Fibroblast of the aortic adventitia (primary cell): ENCODE measurements around the gene APBB1IP. TPM values are rescaled to one million over a fixed set of nuclear protein-coding genes. Genes with fewer than 3 reads are reported as not detected.

Source experiments
- DNase-seq: peaks from one replicate; pipeline ENCODE4 v3.0.0-alpha.2; 2010; ENCODE audit warnings: low read depth
- H3K4me3 ChIP-seq: 2 replicates; pipeline ENCODE4 v1.5.1; 2011; ENCODE audit warnings: low read depth, mild to moderate bottlenecking, control low read depth, low read length, moderate library complexity
- CTCF ChIP-seq: IDR thresholded peaks from 2 replicates; pipeline ENCODE4 v1.5.1; 2011; ENCODE audit warnings: mild to moderate bottlenecking, low read length, control low read depth, inconsistent platforms; ENCODE audit not compliant: insufficient read depth
- total RNA-seq: library from RNA; depleted of rRNA; stranded (reverse); fragments of >200 nt; gene quantifications from 2 replicates; pipeline ENCODE4 v1.2.3, GENCODE V29; 2012; ENCODE audit warnings: low replicate concordance

Gene APBB1IP
- total RNA-seq, 1 donor, result 2.9 TPM

GRCh38 chr10:26528715-26529393 is 90.7 kb downstream of the APBB1IP start:
- TF ChIP-seq CTCF, result no peak
- DNase-seq, result no peak
- no peak overlapping the region for H3K4me3 ChIP-seq

GRCh38 chr10:26534384-26534783 is 96.2 kb downstream of the APBB1IP start:
- H3K4me3 ChIP-seq, result no peak overlapping the region
- DNase-seq, result no peak
- no peak for TF ChIP-seq CTCF

GRCh38 chr10:26540601-26541000 is 102.5 kb downstream of the APBB1IP start:
- no peak for DNase-seq
- TF ChIP-seq CTCF, result no peak

GRCh38 chr10:26543567-26544306 is 105.6 kb downstream of the APBB1IP start:
- no peak for TF ChIP-seq CTCF
- DNase-seq, result no peak
- no peak overlapping the region for H3K4me3 ChIP-seq

More at GRCh38 chr10:26540601-26541000, 102.5 kb downstream of the APBB1IP start:
- no peak overlapping the region for H3K4me3 ChIP-seq

- no peak for TF ChIP-seq CTCF
- no peak for DNase-seq
Measured at GRCh38 chr10:26544932-26545331, 106.8 kb downstream of the APBB1IP start.

GRCh38 chr10:26550774-26551526 is 112.8 kb downstream of the APBB1IP start:
- no peak for TF ChIP-seq CTCF
- DNase-seq, result no peak

More at GRCh38 chr10:26544932-26545331, 106.8 kb downstream of the APBB1IP start:
- no peak overlapping the region for H3K4me3 ChIP-seq

More at GRCh38 chr10:26550774-26551526, 112.8 kb downstream of the APBB1IP start:
- H3K4me3 ChIP-seq, result no peak overlapping the region
